Suprapubic skin (tissue), 4 donors: ENCODE data around the gene SARM1. TPM values are rescaled to one million over a fixed set of nuclear protein-coding genes. Genes with fewer than 3 reads are reported as not detected.

Experiments
- DNase-seq, 2 donors: peaks; one replicate each; pipeline ENCODE4 v3.0.0-alpha.2; 2019; ENCODE audit warnings: low spot score in 2 of 2
- H3K27ac ChIP-seq: fragments of 200-600 bp; sonication (generic); one replicate; pipeline ENCODE4 v1.5.1; 2019
- H3K27me3 ChIP-seq: fragments of 200-600 bp; sonication (generic); one replicate; pipeline ENCODE4 v1.5.1; 2019
- H3K36me3 ChIP-seq: fragments of 200-600 bp; sonication (generic); one replicate; pipeline ENCODE4 v1.5.1; 2019
- H3K4me1 ChIP-seq: fragments of 200-600 bp; sonication (generic); one replicate; pipeline ENCODE4 v1.5.1; 2019
- H3K4me3 ChIP-seq: fragments of 200-600 bp; sonication (generic); one replicate; pipeline ENCODE4 v1.5.1; 2019; ENCODE audit warnings: mild to moderate bottlenecking
- H3K9me3 ChIP-seq: fragments of 200-600 bp; sonication (generic); one replicate; pipeline ENCODE4 v1.5.1; 2019
- CTCF ChIP-seq, 2 donors: fragments of 200-600 bp in 1 of 2; fragments of 450-650 bp in 1 of 2; sonication (generic) in 1 of 2; IDR thresholded peaks; one replicate each; pipeline ENCODE4 v1.5.1; 2016 to 2019; ENCODE audit warnings: antibody characterized with exemption in 2 of 2, mild to moderate bottlenecking in 1 of 2, moderate library complexity in 1 of 2
- EP300 ChIP-seq: sonication (generic); formaldehyde crosslinking; IDR thresholded peaks from one replicate; pipeline ENCODE4 v1.6.1; 2017; ENCODE audit warnings: antibody characterized with exemption
- POLR2A ChIP-seq, 2 donors: fragments of 450-650 bp; IDR thresholded peaks; one replicate each; pipeline ENCODE4 v1.6.1; 2017; ENCODE audit warnings: antibody characterized with exemption in 2 of 2, mild to moderate bottlenecking in 2 of 2, moderate library complexity in 2 of 2
- POLR2AphosphoS5 ChIP-seq, 3 donors: sonication (generic); formaldehyde crosslinking; IDR thresholded peaks; one replicate each; pipeline ENCODE4 v1.6.1; 2017; ENCODE audit warnings: antibody characterized with exemption in 3 of 3
- WGBS: methylation state at CpG from one replicate; pipeline ENCODE4 v1.1.5; 2018; 5-methylcytosine and 5-hydroxymethylcytosine counted together
- total RNA-seq, 4 donors: library from RNA; depleted of rRNA; stranded (reverse); fragments of >200 nt; gene quantifications; one replicate each; pipeline ENCODE4 v1.1.0, GENCODE V29; 2016

SARM1 gene
- total RNA-seq, 4 donors from 2014 or later: 4.0 to 17.7 (median 11.6) TPM

DNA sequence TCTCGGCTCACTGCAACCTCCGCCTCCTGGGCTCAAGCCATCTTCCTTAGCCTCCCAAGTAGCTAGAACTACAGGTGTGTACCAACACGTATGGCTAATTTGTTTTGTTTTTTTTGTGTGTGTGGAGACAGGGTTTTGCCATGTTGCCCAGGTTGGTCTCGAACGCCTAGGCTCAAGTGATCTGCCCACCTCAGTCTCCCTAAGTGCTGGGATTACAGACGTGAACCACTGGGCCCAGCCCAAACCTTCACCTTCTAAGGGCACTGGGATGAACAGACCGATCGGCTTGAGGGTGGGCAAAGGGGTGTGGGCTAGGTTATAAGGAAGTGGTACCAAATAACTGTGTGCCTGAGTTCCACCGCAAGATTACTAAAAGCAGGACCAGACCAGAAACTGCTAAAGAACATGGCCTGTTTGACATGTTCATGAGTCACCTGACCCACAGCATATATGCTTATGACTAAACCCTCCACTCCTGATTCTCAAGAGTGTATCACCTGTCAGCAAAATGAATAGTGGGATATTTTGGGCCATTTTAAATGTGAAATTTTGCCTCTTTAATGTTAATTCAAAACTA, 44.4 kb upstream of the SARM1 start:
- H3K36me3 ChIP-seq: peaks cover 38% of the 10 kb centered on the region
- WGBS: 79% methylated on average over 9 of the region's 9 CpGs

GRCh38 chr17:28327709-28328108, 43.8 kb upstream of the SARM1 start:
- Histone ChIP-seq H3K4me1 (peaks cover under 1% of the 10 kb centered on the region), H3K9me3 (no peaks in the 10 kb centered on the region), H3K36me3 (peaks cover 38% of the 10 kb centered on the region), H3K4me3 (no peak overlapping the region), H3K27me3 (no peaks in the 10 kb centered on the region), H3K27ac (no peak overlapping the region)
- 77% methylated on average over 3 of the region's 3 CpGs for WGBS
- TF ChIP-seq POLR2AphosphoS5 (IDR thresholded peaks at IDR 0.05) (no peak), POLR2A (IDR thresholded peaks at IDR 0.05) (no peak), EP300 (no peak), CTCF (IDR thresholded peaks at IDR 0.05) (no peak)
- no peak for DNase-seq

More for the DNA sequence above, 44.4 kb upstream of the SARM1 start:
- DNase-seq: no peak
- no peak for TF ChIP-seq POLR2AphosphoS5 (IDR thresholded peaks at IDR 0.05)
- TF ChIP-seq CTCF (IDR thresholded peaks at IDR 0.05): no peak
- TF ChIP-seq POLR2A (IDR thresholded peaks at IDR 0.05): no peak
- no peak for TF ChIP-seq EP300
- Histone ChIP-seq H3K27ac (no peak overlapping the region), H3K4me3 (no peak overlapping the region), H3K9me3 (no peaks in the 10 kb centered on the region), H3K27me3 (no peaks in the 10 kb centered on the region), H3K4me1 (no peaks in the 10 kb centered on the region)

- Histone ChIP-seq H3K9me3 (no peaks in the 10 kb centered on the region), H3K4me3 (no peak overlapping the region), H3K27ac (no peak overlapping the region), H3K36me3 (peaks cover 38% of the 10 kb centered on the region), H3K27me3 (no peaks in the 10 kb centered on the region), H3K4me1 (peaks cover 7% of the 10 kb centered on the region)
- no peak for DNase-seq
- WGBS: 76% methylated on average over 4 of the region's 4 CpGs
- no peak for TF ChIP-seq POLR2AphosphoS5 (IDR thresholded peaks at IDR 0.05)
- no peak for TF ChIP-seq EP300
- TF ChIP-seq POLR2A (IDR thresholded peaks at IDR 0.05): no peak
- TF ChIP-seq CTCF (IDR thresholded peaks at IDR 0.05): no peak
Measured at GRCh38 chr17:28328325-28328724, 43.2 kb upstream of the SARM1 start.

DNA sequence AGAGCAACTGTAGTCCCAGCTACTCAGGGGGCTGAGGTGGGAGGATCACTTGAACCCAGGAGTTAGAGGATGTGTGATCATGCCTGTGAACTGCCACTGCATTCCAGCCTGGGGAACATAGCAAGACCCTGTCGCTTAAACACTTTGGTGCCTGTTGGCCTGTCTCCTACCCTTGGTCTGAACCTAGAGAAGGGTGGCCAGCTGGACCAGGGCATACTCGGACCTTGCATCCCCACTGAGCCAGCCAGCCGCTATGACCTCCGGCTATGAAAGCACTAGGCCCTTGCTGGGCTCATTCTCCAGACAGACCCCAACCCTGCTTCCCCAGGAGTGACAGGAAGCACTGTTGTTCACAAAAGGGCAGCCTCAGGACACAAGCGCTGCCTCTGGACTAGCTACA, 40.8 kb upstream of the SARM1 start:
- peaks cover 38% of the 10 kb centered on the region for H3K36me3 ChIP-seq
- no peak for DNase-seq

More for the DNA sequence above, 40.8 kb upstream of the SARM1 start:
- Histone ChIP-seq H3K27ac (no peak overlapping the region), H3K9me3 (no peaks in the 10 kb centered on the region), H3K4me1 (peaks cover 24% of the 10 kb centered on the region), H3K4me3 (no peak overlapping the region), H3K27me3 (no peaks in the 10 kb centered on the region)
- TF ChIP-seq POLR2A (IDR thresholded peaks at IDR 0.05): no peak
- TF ChIP-seq EP300: no peak
- no peak for TF ChIP-seq CTCF (IDR thresholded peaks at IDR 0.05)
- TF ChIP-seq POLR2AphosphoS5 (IDR thresholded peaks at IDR 0.05): no peak
- no CpG with 5 or more reads among the region's 5 CpGs for WGBS
